ENCODE measurements around the gene SETD1A.

Gene SETD1A

GRCh38 chr16:31032736-31033708 lies 75.5 kb downstream of the SETD1A start, which contains the start of gene STX4:
Gene STX4, plus strand, starts transcription at chr16:31033558. Its CDS starts 248 bp downstream, at chr16:31033806.
- POLR2A ChIA-PET, result interaction anchor here (0.8 to 1.3 kb wide), 5 partner anchors 9 to 151 kb away, joined by 3 to 10 read pairs (median 4); partner anchors contain the start of gene ZNF668
- peak; percentile 77 for DNase-seq (ENCODE audit: low read depth, low spot score)
- TF ChIP-seq, protein P1, sequence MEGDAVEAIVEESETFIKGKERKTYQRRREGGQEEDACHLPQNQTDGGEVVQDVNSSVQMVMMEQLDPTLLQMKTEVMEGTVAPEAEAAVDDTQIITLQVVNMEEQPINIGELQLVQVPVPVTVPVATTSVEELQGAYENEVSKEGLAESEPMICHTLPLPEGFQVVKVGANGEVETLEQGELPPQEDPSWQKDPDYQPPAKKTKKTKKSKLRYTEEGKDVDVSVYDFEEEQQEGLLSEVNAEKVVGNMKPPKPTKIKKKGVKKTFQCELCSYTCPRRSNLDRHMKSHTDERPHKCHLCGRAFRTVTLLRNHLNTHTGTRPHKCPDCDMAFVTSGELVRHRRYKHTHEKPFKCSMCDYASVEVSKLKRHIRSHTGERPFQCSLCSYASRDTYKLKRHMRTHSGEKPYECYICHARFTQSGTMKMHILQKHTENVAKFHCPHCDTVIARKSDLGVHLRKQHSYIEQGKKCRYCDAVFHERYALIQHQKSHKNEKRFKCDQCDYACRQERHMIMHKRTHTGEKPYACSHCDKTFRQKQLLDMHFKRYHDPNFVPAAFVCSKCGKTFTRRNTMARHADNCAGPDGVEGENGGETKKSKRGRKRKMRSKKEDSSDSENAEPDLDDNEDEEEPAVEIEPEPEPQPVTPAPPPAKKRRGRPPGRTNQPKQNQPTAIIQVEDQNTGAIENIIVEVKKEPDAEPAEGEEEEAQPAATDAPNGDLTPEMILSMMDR (IDR thresholded peaks at IDR 0.05; ENCODE audit: insufficient read depth, low read length, missing control alignments), result no peak
- CTCF ChIA-PET, result interaction anchor here (1.1 kb wide), 1 partner anchor 49 kb away, joined by 5 read pairs; no protein-coding TSS in a partner anchor
- peak within 1 kb of the TSS; percentile 99 for H3K4me3 ChIP-seq (ENCODE audit: low read depth, low read length)

DNA sequence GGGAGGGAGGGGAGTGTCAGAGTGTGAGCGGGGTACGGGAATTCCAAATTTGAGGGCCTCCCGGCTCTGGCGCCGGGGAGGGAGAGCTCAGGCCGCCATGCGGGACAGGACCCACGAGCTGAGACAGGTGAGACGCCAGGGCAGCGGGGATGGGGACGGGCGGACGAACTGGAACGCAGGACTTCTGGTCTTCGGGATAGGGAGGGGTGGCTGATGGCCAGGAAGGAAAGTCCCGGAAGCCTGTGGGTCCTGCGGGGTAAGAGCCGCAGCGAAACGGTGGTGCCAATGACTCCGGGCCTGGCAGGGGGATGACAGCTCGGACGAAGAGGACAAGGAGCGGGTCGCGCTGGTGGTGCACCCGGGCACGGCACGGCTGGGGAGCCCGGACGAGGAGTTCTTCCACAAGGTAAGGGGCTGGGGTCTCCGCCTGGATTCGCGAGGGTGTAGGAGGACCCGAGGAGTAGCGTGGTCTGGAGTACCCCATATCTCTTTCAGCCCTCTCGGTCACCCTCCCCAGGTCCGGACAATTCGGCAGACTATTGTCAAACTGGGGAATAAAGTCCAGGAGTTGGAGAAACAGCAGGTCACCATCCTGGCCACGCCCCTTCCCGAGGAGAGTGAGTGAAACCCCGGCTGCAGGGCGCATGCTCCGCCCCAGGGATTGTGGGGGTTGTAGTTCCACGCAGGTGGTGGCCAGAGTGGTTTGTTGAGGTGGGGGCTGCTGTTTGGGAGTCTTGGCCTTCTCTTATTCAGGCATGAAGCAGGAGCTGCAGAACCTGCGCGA lies 76.3 kb downstream of the SETD1A start:
- H3K4me3 ChIP-seq (ENCODE audit: low read depth, low read length), result peak overlapping the region; percentile 99
- DNase-seq (ENCODE audit: low read depth, low spot score), result peak; percentile 7
- POLR2A ChIA-PET, result interaction anchor here (0.8 to 1.5 kb wide), 6 partner anchors 9 to 151 kb away, joined by 3 to 10 read pairs (median 4); partner anchors contain the start of gene ZNF668
- CTCF ChIA-PET, result interaction anchor here (0.9 to 2.5 kb wide), 5 partner anchors 8 to 109 kb away, joined by 3 to 12 read pairs (median 4); no protein-coding TSS in a partner anchor
- TF ChIP-seq, protein P1 (IDR thresholded peaks at IDR 0.05; ENCODE audit: insufficient read depth, low read length, missing control alignments), result no peak

Data from AG04449 (cell line).